ENCODE measurements around the gene RPL34. TPM values are rescaled to one million over a fixed set of nuclear protein-coding genes. Genes with fewer than 3 reads are reported as not detected.

Gene RPL34
- total RNA-seq, 1 experiment from 2014 or later = 488 TPM

DNA sequence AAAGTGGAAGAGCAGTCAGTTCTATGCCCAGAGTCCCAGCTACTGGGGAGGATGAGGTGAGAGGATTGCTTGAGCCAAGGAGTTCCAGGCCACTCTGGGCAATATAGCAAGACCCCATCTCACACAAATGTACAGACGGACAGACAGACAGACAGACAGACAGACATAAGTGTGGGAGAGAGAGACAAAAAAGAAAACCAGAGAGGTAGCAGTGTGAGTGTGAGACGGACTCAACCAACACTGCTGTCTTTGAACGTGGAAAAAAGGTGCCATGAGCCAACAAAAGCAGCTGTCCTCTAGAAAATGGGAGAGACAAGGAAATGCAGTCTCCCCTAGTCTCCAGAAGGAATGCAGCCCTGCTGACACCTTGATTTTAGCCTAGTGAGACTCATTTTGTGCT is 18.2 kb upstream of the RPL34 start:
- H3K9me3 ChIP-seq (ENCODE audit: control insufficient read depth, insufficient read depth, low read depth, low read length) = no peaks in the 10 kb centered on the region
- no peaks in the 10 kb centered on the region for H3K4me1 ChIP-seq (ENCODE audit: control insufficient read depth, insufficient read depth, low read length)
- CTCF ChIA-PET = no interaction called here
- POLR2A ChIA-PET = no interaction called here
- TF ChIP-seq SIN3A (IDR thresholded peaks at IDR 0.05; ENCODE audit: borderline replicate concordance, insufficient read depth, low read depth, low read length) (no peak), CTCF (IDR thresholded peaks at IDR 0.05) (no peak)
- TF ChIP-seq, protein P1, sequence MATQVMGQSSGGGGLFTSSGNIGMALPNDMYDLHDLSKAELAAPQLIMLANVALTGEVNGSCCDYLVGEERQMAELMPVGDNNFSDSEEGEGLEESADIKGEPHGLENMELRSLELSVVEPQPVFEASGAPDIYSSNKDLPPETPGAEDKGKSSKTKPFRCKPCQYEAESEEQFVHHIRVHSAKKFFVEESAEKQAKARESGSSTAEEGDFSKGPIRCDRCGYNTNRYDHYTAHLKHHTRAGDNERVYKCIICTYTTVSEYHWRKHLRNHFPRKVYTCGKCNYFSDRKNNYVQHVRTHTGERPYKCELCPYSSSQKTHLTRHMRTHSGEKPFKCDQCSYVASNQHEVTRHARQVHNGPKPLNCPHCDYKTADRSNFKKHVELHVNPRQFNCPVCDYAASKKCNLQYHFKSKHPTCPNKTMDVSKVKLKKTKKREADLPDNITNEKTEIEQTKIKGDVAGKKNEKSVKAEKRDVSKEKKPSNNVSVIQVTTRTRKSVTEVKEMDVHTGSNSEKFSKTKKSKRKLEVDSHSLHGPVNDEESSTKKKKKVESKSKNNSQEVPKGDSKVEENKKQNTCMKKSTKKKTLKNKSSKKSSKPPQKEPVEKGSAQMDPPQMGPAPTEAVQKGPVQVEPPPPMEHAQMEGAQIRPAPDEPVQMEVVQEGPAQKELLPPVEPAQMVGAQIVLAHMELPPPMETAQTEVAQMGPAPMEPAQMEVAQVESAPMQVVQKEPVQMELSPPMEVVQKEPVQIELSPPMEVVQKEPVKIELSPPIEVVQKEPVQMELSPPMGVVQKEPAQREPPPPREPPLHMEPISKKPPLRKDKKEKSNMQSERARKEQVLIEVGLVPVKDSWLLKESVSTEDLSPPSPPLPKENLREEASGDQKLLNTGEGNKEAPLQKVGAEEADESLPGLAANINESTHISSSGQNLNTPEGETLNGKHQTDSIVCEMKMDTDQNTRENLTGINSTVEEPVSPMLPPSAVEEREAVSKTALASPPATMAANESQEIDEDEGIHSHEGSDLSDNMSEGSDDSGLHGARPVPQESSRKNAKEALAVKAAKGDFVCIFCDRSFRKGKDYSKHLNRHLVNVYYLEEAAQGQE (IDR thresholded peaks at IDR 0.05; ENCODE audit: insufficient read depth in 1 of 2, low read depth in 2 of 2, low read length in 1 of 2) = no peak
- ATAC-seq (no peak), DNase-seq (ENCODE audit: low read depth, low spot score) (no peak)
- in situ Hi-C loops (cut with HindIII; ENCODE audit: low pct_unique_long_range_greater_than_20kb, low sequenced_read_pairs) = no loop called here
- no peak overlapping the region for H3K27ac ChIP-seq (ENCODE audit: low read length)
- intact Hi-C loops (cut with micrococcal nuclease; ENCODE audit: unreplicated experiment) = no loop called here
- BruUV-seq (replicated peaks) = no TSS peak
- H3K27me3 ChIP-seq (ENCODE audit: control insufficient read depth, insufficient read depth, low read length) = no peaks in the 10 kb centered on the region
- H3K4me3 ChIP-seq (ENCODE audit: low read depth in 2 of 2, low read length in 2 of 2) = no peak overlapping the region
- no peaks in the 10 kb centered on the region for H3K36me3 ChIP-seq (ENCODE audit: control insufficient read depth, insufficient read depth, low read length)

DNA sequence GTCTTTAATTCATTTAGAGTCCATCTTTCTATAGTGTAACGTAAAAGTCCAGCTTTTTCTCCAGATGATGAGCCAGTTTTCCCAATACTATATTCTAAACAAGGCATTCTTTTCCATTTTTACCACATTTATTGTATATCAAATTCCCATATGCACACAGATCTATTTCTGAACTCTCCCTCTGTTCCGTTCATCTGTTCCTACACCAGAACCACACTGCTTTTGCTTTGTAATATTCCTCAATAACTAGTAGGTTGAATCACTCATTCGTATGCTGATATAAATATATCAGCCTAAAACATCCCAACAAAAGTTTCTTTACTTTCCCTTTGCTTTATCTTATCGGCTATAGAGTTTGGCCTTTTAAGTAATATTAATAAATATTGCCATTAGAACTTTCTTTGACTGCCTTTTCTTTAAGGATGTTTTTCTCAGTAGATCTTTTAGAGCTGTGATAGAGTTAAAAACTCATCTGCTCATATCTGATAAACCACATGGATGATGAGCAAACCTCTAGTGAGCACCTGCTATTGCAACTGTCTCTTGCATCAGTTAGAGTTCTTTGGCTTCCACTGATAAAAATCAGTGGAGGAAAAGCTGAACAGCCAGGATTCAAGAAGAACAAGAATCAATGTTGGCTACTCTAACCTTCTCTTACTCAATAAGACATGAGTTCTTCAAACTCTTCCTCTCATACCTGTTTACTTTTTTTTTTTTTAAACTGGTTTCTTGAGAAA is 13.1 kb upstream of the RPL34 start:
- DNase-seq (ENCODE audit: low read depth, low spot score) (no peak), ATAC-seq (no peak)
- H3K36me3 ChIP-seq (ENCODE audit: control insufficient read depth, insufficient read depth, low read length) = no peaks in the 10 kb centered on the region
- intact Hi-C loops (cut with micrococcal nuclease; ENCODE audit: unreplicated experiment) (no loop called here), in situ Hi-C loops (cut with HindIII; ENCODE audit: low pct_unique_long_range_greater_than_20kb, low sequenced_read_pairs) (no loop called here)
- no peak for TF ChIP-seq POLR2AphosphoS5 (IDR thresholded peaks at IDR 0.05; ENCODE audit: low read depth, low read length)
- H3K4me1 ChIP-seq (ENCODE audit: control insufficient read depth, insufficient read depth, low read length) = no peaks in the 10 kb centered on the region
- H3K27ac ChIP-seq (ENCODE audit: low read length) = no peak overlapping the region
- CTCF ChIA-PET = no interaction called here
- no TSS peak for BruUV-seq (replicated peaks)
- H3K4me3 ChIP-seq (ENCODE audit: low read depth in 2 of 2, low read length in 2 of 2) = no peak overlapping the region
- no peaks in the 10 kb centered on the region for H3K9me3 ChIP-seq (ENCODE audit: control insufficient read depth, insufficient read depth, low read depth, low read length)
- POLR2A ChIA-PET = no interaction called here
- no peaks in the 10 kb centered on the region for H3K27me3 ChIP-seq (ENCODE audit: control insufficient read depth, insufficient read depth, low read length)

GRCh38 chr4:108611365-108611764 is 9.0 kb upstream of the RPL34 start:
- no peaks in the 10 kb centered on the region for H3K27me3 ChIP-seq (ENCODE audit: control insufficient read depth, insufficient read depth, low read length)
- no peaks in the 10 kb centered on the region for H3K9me3 ChIP-seq (ENCODE audit: control insufficient read depth, insufficient read depth, low read depth, low read length)
- intact Hi-C loops (cut with micrococcal nuclease; ENCODE audit: unreplicated experiment) = no loop called here
- no peak for TF ChIP-seq CTCF (IDR thresholded peaks at IDR 0.05)
- no peak for TF ChIP-seq SIN3A (IDR thresholded peaks at IDR 0.05; ENCODE audit: borderline replicate concordance, insufficient read depth, low read depth, low read length)
- TF ChIP-seq POLR2AphosphoS5 (IDR thresholded peaks at IDR 0.05; ENCODE audit: low read depth, low read length) = no peak
- no peak for TF ChIP-seq TCF7L2 (IDR thresholded peaks at IDR 0.05; ENCODE audit: low read depth, low read length)
- TF ChIP-seq, protein P1 (IDR thresholded peaks at IDR 0.05; ENCODE audit: insufficient read depth in 1 of 2, low read depth in 2 of 2, low read length in 1 of 2) = no peak
- POLR2A ChIA-PET = no interaction called here
- no TSS peak for BruUV-seq (replicated peaks)
- CTCF ChIA-PET = no interaction called here
- H3K4me3 ChIP-seq (ENCODE audit: low read depth in 2 of 2, low read length in 2 of 2) = no peak overlapping the region
- H3K4me1 ChIP-seq (ENCODE audit: control insufficient read depth, insufficient read depth, low read length) = no peaks in the 10 kb centered on the region
- DNase-seq (ENCODE audit: low read depth, low spot score) = no peak
- no peak overlapping the region for H3K27ac ChIP-seq (ENCODE audit: low read length)
- in situ Hi-C loops (cut with HindIII; ENCODE audit: low pct_unique_long_range_greater_than_20kb, low sequenced_read_pairs) = no loop called here
- H3K36me3 ChIP-seq (ENCODE audit: control insufficient read depth, insufficient read depth, low read length) = no peaks in the 10 kb centered on the region
- ATAC-seq = no peak

Measured in Panc1 (cell line).